ENCODE data around the gene CDH24.

GRCh38 chr14:23086565-23086964 is 29.2 kb upstream of the CDH24 start:
- TF ChIP-seq CTCF (IDR thresholded peaks at IDR 0.05) (no peak), EP300 (IDR thresholded peaks at IDR 0.05) (no peak), POLR2AphosphoS5 (IDR thresholded peaks at IDR 0.05) (no peak), POLR2A (IDR thresholded peaks at IDR 0.05) (no peak)

Measured in upper lobe of left lung (tissue), 4 donors.